PC-3 (cell line): ENCODE measurements around the gene BCL2L11. TPM values are rescaled to one million over a fixed set of nuclear protein-coding genes. Genes with fewer than 3 reads are reported as not detected.

Experiments used
- ATAC-seq: fragments of 200-7000 bp; cut with Tn5 transposase; 2 replicates; pipeline ENCODE4 v1.9.1; 2020; ENCODE audit warnings: mild to moderate bottlenecking, moderate library complexity
- BruUV-seq: library from RNA; stranded (reverse); fragments of 400-500 nt; replicated peaks from 2 replicates; lab custom pipeline; 2021; lab: Mats Ljungman, UMichigan
- CTCF ChIA-PET: fragments of 300-600 bp; sonication (Branson Sonifier 250); formaldehyde crosslinking; loops from one replicate; lab custom pipeline; 2022; ENCODE audit warnings: antibody characterized with exemption; lab: Charles Lee
- POLR2A ChIA-PET: fragments of 300-600 bp; sonication (Branson Sonifier 250); formaldehyde crosslinking; loops from one replicate; lab custom pipeline; 2022; ENCODE audit warnings: antibody characterized with exemption; ENCODE audit not compliant: unreplicated experiment; lab: Charles Lee
- DNase-seq: peaks from one replicate; pipeline ENCODE4 v3.0.0-alpha.2; 2015
- H2AFZ ChIP-seq: fragments of 300-600 bp; sonication (generic); 2 replicates; pipeline ENCODE4 v1.6.0; 2016; ENCODE audit warnings: antibody characterized with exemption, low read length
- H3F3A ChIP-seq: fragments of 300-600 bp; sonication (generic); one replicate; pipeline ENCODE4 v1.6.0; 2017; ENCODE audit warnings: antibody characterized with exemption, low read length, control low read depth, mild to moderate bottlenecking; ENCODE audit not compliant: unreplicated experiment
- H3K27ac ChIP-seq: fragments of 300-600 bp; sonication (generic); 2 replicates; pipeline ENCODE4 v1.5.1; 2016; ENCODE audit warnings: mild to moderate bottlenecking, low read length
- H3K27me3 ChIP-seq: fragments of 300-600 bp; sonication (generic); 2 replicates; pipeline ENCODE4 v1.6.1; 2016; ENCODE audit warnings: low read length, mixed read lengths
- H3K36me3 ChIP-seq: fragments of 300-600 bp; sonication (generic); 2 replicates; pipeline ENCODE4 v1.6.1; 2016; ENCODE audit warnings: low read depth, mixed run types, low read length, mixed read lengths
- H3K4me1 ChIP-seq: fragments of 300-600 bp; sonication (generic); 2 replicates; pipeline ENCODE4 v1.5.1; 2016; ENCODE audit warnings: low read length; ENCODE audit not compliant: insufficient read depth
- H3K4me2 ChIP-seq: fragments of 300-600 bp; sonication (generic); 2 replicates; pipeline ENCODE4 v1.6.0; 2016; ENCODE audit warnings: low read length
- H3K4me3 ChIP-seq: fragments of 300-600 bp; sonication (generic); 2 replicates; pipeline ENCODE4 v1.5.1; 2016; ENCODE audit warnings: mild to moderate bottlenecking, low read length, mixed read lengths
- H3K79me2 ChIP-seq: fragments of 300-600 bp; sonication (generic); 2 replicates; pipeline ENCODE4 v1.6.1; 2017; ENCODE audit warnings: low read length, mixed read lengths
- H3K9ac ChIP-seq: fragments of 300-600 bp; sonication (generic); 2 replicates; pipeline ENCODE4 v1.6.0; 2016; ENCODE audit warnings: mild to moderate bottlenecking, low read length
- H3K9me2 ChIP-seq: fragments of 300-600 bp; sonication (generic); replicated peaks from 2 replicates; pipeline ENCODE4 v1.6.1; 2016; ENCODE audit warnings: mixed run types, low read length, mixed read lengths
- H3K9me3 ChIP-seq: fragments of 300-600 bp; sonication (generic); 2 replicates; pipeline ENCODE4 v1.6.1; 2016; ENCODE audit warnings: low read length, mixed read lengths
- H4K20me1 ChIP-seq: fragments of 300-600 bp; sonication (generic); 2 replicates; pipeline ENCODE4 v1.6.1; 2016; ENCODE audit warnings: low read length, mixed read lengths
- EZH2 ChIP-seq: fragments of 300-600 bp; sonication (generic); IDR thresholded peaks from one replicate; pipeline ENCODE4 v1.6.1; 2017; ENCODE audit warnings: antibody characterized with exemption, mild to moderate bottlenecking, low read length; ENCODE audit not compliant: unreplicated experiment
- EZH2phosphoT487 ChIP-seq: fragments of 300-600 bp; sonication (generic); IDR thresholded peaks from 2 replicates; pipeline ENCODE4 v1.6.1; 2018; ENCODE audit warnings: mild to moderate bottlenecking, antibody characterized with exemption, low read length, borderline replicate concordance
- intact Hi-C: fragments of 100-400 bp; cut with micrococcal nuclease; formaldehyde crosslinking; loops from 2 replicates; pipeline ENCODE4 v1.9.0; 2023
- total RNA-seq: library from RNA; depleted of rRNA; stranded (reverse); fragments of >200 nt; gene quantifications from 2 replicates; pipeline ENCODE4 v1.2.3, GENCODE V29; 2014
- TF ChIP-seq, protein P1 (sequence below): fragments of 300-600 bp; sonication (generic); conservative IDR thresholded peaks from 2 replicates; pipeline ENCODE4 v1.5.1; 2017; ENCODE audit warnings: antibody characterized with exemption, low read depth, mild to moderate bottlenecking, low read length

BCL2L11 gene
- total RNA-seq, 1 experiment from 2014 or later = 11.3 TPM

DNA sequence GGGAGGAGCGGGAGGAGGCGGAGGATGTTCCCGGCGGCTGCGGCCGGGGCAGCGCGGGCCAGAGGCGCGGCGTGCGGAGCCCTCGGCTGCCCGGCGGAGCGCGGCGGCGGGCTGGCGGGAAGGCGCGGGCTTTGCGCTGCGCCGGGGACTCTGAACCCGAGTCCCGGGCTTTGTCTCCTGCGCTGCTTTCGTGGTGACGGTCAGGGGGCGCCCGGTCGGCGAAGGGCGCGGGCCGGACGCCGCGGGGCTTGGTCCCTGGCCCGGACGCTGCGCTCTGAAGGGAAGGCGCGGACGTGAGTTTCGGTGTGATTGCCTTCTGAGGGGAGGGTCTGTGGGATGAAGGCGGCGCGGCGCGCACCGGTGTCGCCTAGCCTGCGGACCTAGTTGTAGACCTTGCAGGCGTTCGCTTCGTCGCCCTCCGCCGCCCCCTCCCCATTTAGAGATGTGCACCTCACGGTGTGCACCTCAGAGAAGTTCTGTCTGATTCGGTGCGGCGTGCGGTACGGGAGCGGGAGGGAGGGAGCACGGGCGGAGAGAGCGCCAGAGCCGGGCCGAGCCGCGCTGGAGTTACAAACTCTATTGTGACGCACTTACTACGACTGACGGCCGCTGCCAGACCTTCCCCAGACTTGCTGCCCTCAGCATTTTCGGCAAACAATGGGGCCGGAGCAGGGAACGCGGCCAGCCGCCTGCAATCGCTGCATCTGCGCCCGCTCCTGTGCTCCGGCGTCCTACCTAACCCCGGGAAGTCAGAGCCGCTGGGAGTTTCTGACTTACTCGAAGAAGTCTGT is 2.1 kb downstream of the BCL2L11 start:
- no TSS peak for BruUV-seq
- H3F3A ChIP-seq = no peaks in the 10 kb centered on the region
- ChIA-PET POLR2A (interaction anchor here (0.6 kb wide), 1 partner anchor 55 kb away, joined by 6 read pairs; no protein-coding TSS in a partner anchor), CTCF (no interaction called here)
- peak; percentile 39 for ATAC-seq
- peaks cover 66% of the 10 kb centered on the region for H3K79me2 ChIP-seq
- peaks cover 36% of the 10 kb centered on the region for H3K36me3 ChIP-seq
- H3K27ac ChIP-seq = peak overlapping the region; percentile 56
- no peaks in the 10 kb centered on the region for H3K9me2 ChIP-seq
- peak overlapping the region; percentile 74 for H3K4me2 ChIP-seq
- peaks cover 12% of the 10 kb centered on the region for H3K4me1 ChIP-seq
- peaks cover 24% of the 10 kb centered on the region for H4K20me1 ChIP-seq
- TF ChIP-seq EZH2 (no peak), EZH2phosphoT487 (no peak)
- TF ChIP-seq, protein P1, sequence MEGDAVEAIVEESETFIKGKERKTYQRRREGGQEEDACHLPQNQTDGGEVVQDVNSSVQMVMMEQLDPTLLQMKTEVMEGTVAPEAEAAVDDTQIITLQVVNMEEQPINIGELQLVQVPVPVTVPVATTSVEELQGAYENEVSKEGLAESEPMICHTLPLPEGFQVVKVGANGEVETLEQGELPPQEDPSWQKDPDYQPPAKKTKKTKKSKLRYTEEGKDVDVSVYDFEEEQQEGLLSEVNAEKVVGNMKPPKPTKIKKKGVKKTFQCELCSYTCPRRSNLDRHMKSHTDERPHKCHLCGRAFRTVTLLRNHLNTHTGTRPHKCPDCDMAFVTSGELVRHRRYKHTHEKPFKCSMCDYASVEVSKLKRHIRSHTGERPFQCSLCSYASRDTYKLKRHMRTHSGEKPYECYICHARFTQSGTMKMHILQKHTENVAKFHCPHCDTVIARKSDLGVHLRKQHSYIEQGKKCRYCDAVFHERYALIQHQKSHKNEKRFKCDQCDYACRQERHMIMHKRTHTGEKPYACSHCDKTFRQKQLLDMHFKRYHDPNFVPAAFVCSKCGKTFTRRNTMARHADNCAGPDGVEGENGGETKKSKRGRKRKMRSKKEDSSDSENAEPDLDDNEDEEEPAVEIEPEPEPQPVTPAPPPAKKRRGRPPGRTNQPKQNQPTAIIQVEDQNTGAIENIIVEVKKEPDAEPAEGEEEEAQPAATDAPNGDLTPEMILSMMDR = no peak
- intact Hi-C loops = loop anchor here (1.0 to 10.0 kb wide), 2 partner anchors 62 to 94 kb away; no protein-coding TSS in a partner anchor
- H2AFZ ChIP-seq = peak overlapping the region; percentile 46
- peak overlapping the region; percentile 81 for H3K9ac ChIP-seq
- no peaks in the 10 kb centered on the region for H3K9me3 ChIP-seq
- H3K4me3 ChIP-seq = peak overlapping the region; percentile 91
- no peaks in the 10 kb centered on the region for H3K27me3 ChIP-seq
- DNase-seq = peak; percentile 70

DNA sequence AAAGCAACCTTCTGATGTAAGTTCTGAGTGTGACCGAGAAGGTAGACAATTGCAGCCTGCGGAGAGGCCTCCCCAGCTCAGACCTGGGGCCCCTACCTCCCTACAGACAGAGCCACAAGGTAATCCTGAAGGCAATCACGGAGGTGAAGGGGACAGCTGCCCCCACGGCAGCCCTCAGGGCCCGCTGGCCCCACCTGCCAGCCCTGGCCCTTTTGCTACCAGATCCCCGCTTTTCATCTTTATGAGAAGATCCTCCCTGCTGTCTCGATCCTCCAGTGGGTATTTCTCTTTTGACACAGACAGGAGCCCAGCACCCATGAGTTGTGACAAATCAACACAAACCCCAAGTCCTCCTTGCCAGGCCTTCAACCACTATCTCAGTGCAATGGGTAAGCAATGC is 3.0 kb downstream of the BCL2L11 start:
- Histone ChIP-seq H2AFZ (no peak overlapping the region), H4K20me1 (peaks cover 24% of the 10 kb centered on the region), H3K27ac (no peak overlapping the region), H3K79me2 (peaks cover 73% of the 10 kb centered on the region), H3K9me2 (no peaks in the 10 kb centered on the region), H3K4me1 (peaks cover 12% of the 10 kb centered on the region), H3K27me3 (no peaks in the 10 kb centered on the region), H3F3A (no peaks in the 10 kb centered on the region), H3K9ac (peak overlapping the region; percentile 81; the same call in 1 of the 2 replicates), H3K36me3 (peaks cover 44% of the 10 kb centered on the region), H3K4me3 (peak overlapping the region; percentile 91), H3K4me2 (peak overlapping the region; percentile 74), H3K9me3 (no peaks in the 10 kb centered on the region)
- CTCF ChIA-PET = no interaction called here
- no peak for ATAC-seq
- intact Hi-C loops = loop anchor here (10.0 kb wide), 1 partner anchor 61 kb away; no protein-coding TSS in a partner anchor
- DNase-seq = no peak
- TSS peak; percentile 8 for BruUV-seq
- TF ChIP-seq, protein P1 = no peak
- TF ChIP-seq EZH2 (no peak), EZH2phosphoT487 (no peak)
- POLR2A ChIA-PET = interaction anchor here (0.6 kb wide), 1 partner anchor 56 kb away, joined by 6 read pairs; no protein-coding TSS in a partner anchor
